Activated B cell treated with CpG ODN at 0.5 μM for 24 hours (primary cell): ENCODE measurements around the gene ALDH1L1. TPM values are rescaled to one million over a fixed set of nuclear protein-coding genes. Genes with fewer than 3 reads are reported as not detected.
A peak's percentile ranks its signal among the peaks of the same experiment; 100 is the strongest.

Experiments used
- ATAC-seq: fragments of 200-7000 bp; cut with Tn5 transposase; one replicate; pipeline ENCODE4 v1.10.0; 2021; ENCODE audit warnings: low read depth, mild to moderate bottlenecking, moderate library complexity
- CTCF ChIA-PET: fragments of 350-600 bp; sonication (Branson Sonifier 250); formaldehyde crosslinking; loops from one replicate; lab custom pipeline; 2021; ENCODE audit warnings: antibody characterized with exemption; lab: Charles Lee
- POLR2A ChIA-PET: fragments of 350-600 bp; sonication (Branson Sonifier 250); formaldehyde crosslinking; loops from one replicate; lab custom pipeline; 2021; ENCODE audit warnings: antibody characterized with exemption; lab: Charles Lee
- DNase-seq: peaks from one replicate; pipeline ENCODE4 v3.0.0; 2022
- H3K27ac Mint-ChIP-seq: one replicate; pipeline ENCODE4 v1.8.0; 2020; ENCODE audit warnings: mixed read lengths
- H3K27me3 Mint-ChIP-seq: one replicate; pipeline ENCODE4 v1.8.0; 2021; ENCODE audit warnings: mixed read lengths
- H3K36me3 Mint-ChIP-seq: one replicate; pipeline ENCODE4 v1.8.0; 2021; ENCODE audit warnings: low read depth, mixed read lengths
- H3K4me1 Mint-ChIP-seq: one replicate; pipeline ENCODE4 v1.8.0; 2021; ENCODE audit warnings: mixed read lengths
- H3K4me3 Mint-ChIP-seq: one replicate; pipeline ENCODE4 v1.8.0; 2020; ENCODE audit warnings: mild to moderate bottlenecking, mixed read lengths
- H3K9me3 Mint-ChIP-seq: one replicate; pipeline ENCODE4 v1.8.0; 2020; ENCODE audit warnings: mixed read lengths
- CTCF ChIP-seq: fragments of 200-600 bp; IDR thresholded peaks from one replicate; pipeline ENCODE4 v1.8.0; 2022; ENCODE audit warnings: antibody characterized with exemption, mild to moderate bottlenecking
- intact Hi-C: fragments of 100-400 bp; cut with micrococcal nuclease; formaldehyde crosslinking; loops from one replicate; pipeline ENCODE4 v1.15.1; 2024
- total RNA-seq: library from RNA; stranded (reverse); gene quantifications from 2 replicates; pipeline ENCODE4 v1.2.3, GENCODE V29; 2022

Gene ALDH1L1
- total RNA-seq, 1 donor from 2014 or later, result not detected

GRCh38 chr3:126133606-126134005 is 46.8 kb downstream of the ALDH1L1 start:
- ATAC-seq (no peak), DNase-seq (peak; percentile 9)
- TF ChIP-seq CTCF, result no peak
- H3K27me3 Mint-ChIP-seq, result peaks cover 13% of the 10 kb centered on the region
- no peaks in the 10 kb centered on the region for H3K9me3 Mint-ChIP-seq
- POLR2A ChIA-PET, result no interaction called here
- H3K4me1 Mint-ChIP-seq, result no peaks in the 10 kb centered on the region
- intact Hi-C loops, result loop anchor here (5.0 kb wide), 1 partner anchor 1324 kb away; no protein-coding TSS in a partner anchor
- CTCF ChIA-PET, result interaction anchor here (1.0 to 2.3 kb wide), 3 partner anchors 12 to 259 kb away, joined by 3 to 16 read pairs (median 4); no protein-coding TSS in a partner anchor
- no peak overlapping the region for H3K4me3 Mint-ChIP-seq
- no peak overlapping the region for H3K27ac Mint-ChIP-seq
- no peaks in the 10 kb centered on the region for H3K36me3 Mint-ChIP-seq

GRCh38 chr3:126132751-126133511 is 47.5 kb downstream of the ALDH1L1 start:
- Mint-ChIP-seq H3K4me1 (no peaks in the 10 kb centered on the region), H3K9me3 (no peaks in the 10 kb centered on the region), H3K36me3 (no peaks in the 10 kb centered on the region), H3K27ac (no peak overlapping the region), H3K4me3 (no peak overlapping the region), H3K27me3 (peaks cover 13% of the 10 kb centered on the region)
- TF ChIP-seq CTCF, result no peak
- ATAC-seq (no peak), DNase-seq (peak; percentile 5)
- CTCF ChIA-PET, result interaction anchor here (0.7 to 2.3 kb wide), 4 partner anchors 11 to 260 kb away, joined by 3 to 16 read pairs (median 4); no protein-coding TSS in a partner anchor
- POLR2A ChIA-PET, result no interaction called here
- intact Hi-C loops, result loop anchor here (5.0 kb wide), 1 partner anchor 1324 kb away; no protein-coding TSS in a partner anchor

GRCh38 chr3:126131881-126132750 is 48.3 kb downstream of the ALDH1L1 start:
- no peak overlapping the region for H3K4me3 Mint-ChIP-seq
- H3K9me3 Mint-ChIP-seq, result no peaks in the 10 kb centered on the region
- intact Hi-C loops, result loop anchor here (5.0 kb wide), 1 partner anchor 1325 kb away; no protein-coding TSS in a partner anchor
- ATAC-seq (no peak), DNase-seq (peak; percentile 5)
- ChIA-PET POLR2A (no interaction called here), CTCF (interaction anchor here (0.7 kb wide), 1 partner anchor 159 kb away, joined by 3 read pairs; no protein-coding TSS in a partner anchor)
- H3K27ac Mint-ChIP-seq, result no peak overlapping the region
- peaks cover 12% of the 10 kb centered on the region for H3K27me3 Mint-ChIP-seq
- H3K4me1 Mint-ChIP-seq, result no peaks in the 10 kb centered on the region
- H3K36me3 Mint-ChIP-seq, result no peaks in the 10 kb centered on the region
- no peak for TF ChIP-seq CTCF

GRCh38 chr3:126130981-126131745 is 49.2 kb downstream of the ALDH1L1 start:
- DNase-seq (peak; percentile 10), ATAC-seq (no peak)
- Mint-ChIP-seq H3K36me3 (no peaks in the 10 kb centered on the region), H3K27me3 (peaks cover 10% of the 10 kb centered on the region), H3K4me3 (no peak overlapping the region), H3K9me3 (no peaks in the 10 kb centered on the region), H3K27ac (no peak overlapping the region), H3K4me1 (no peaks in the 10 kb centered on the region)
- ChIA-PET POLR2A (no interaction called here), CTCF (no interaction called here)
- intact Hi-C loops, result loop anchor here (5.0 kb wide), 1 partner anchor 1326 kb away; no protein-coding TSS in a partner anchor
- TF ChIP-seq CTCF, result no peak
